Smooth muscle cell (in vitro differentiated cells): ENCODE results near the gene EPB41L5. TPM values are rescaled to one million over a fixed set of nuclear protein-coding genes. Genes with fewer than 3 reads are reported as not detected.

ENCODE experiments used
- DNase-seq: peaks from one replicate; lab custom pipeline; 2025; ENCODE audit not compliant: unreplicated experiment; lab: John Stamatoyannopoulos, UW
- H2AFZ ChIP-seq: fragments of 200-600 bp; sonication (generic); 2 replicates; pipeline ENCODE4 v1.6.0; 2016; ENCODE audit warnings: antibody characterized with exemption, low read depth, mild to moderate bottlenecking
- H3F3A ChIP-seq: fragments of 200-600 bp; sonication (generic); 2 replicates; pipeline ENCODE4 v1.6.0; 2017; ENCODE audit warnings: antibody characterized with exemption, low read depth
- H3K27ac ChIP-seq: fragments of 200-600 bp; sonication (generic); 2 replicates; pipeline ENCODE4 v1.5.1; 2016; ENCODE audit warnings: low read depth, mild to moderate bottlenecking
- H3K27me3 ChIP-seq: fragments of 200-600 bp; sonication (generic); 2 replicates; pipeline ENCODE4 v1.6.1; 2016; ENCODE audit warnings: low read depth, mild to moderate bottlenecking
- H3K36me3 ChIP-seq: fragments of 200-600 bp; sonication (generic); 2 replicates; pipeline ENCODE4 v1.5.1; 2016; ENCODE audit warnings: low read depth
- H3K4me1 ChIP-seq: fragments of 200-600 bp; sonication (generic); 2 replicates; pipeline ENCODE4 v1.5.1; 2016; ENCODE audit warnings: low read depth
- H3K4me2 ChIP-seq: fragments of 200-600 bp; sonication (generic); 2 replicates; pipeline ENCODE4 v1.6.0; 2016; ENCODE audit warnings: mild to moderate bottlenecking
- H3K4me3 ChIP-seq: fragments of 200-600 bp; sonication (generic); 2 replicates; pipeline ENCODE4 v1.5.1; 2016; ENCODE audit warnings: mild to moderate bottlenecking
- H3K79me2 ChIP-seq: fragments of 200-600 bp; sonication (generic); 2 replicates; pipeline ENCODE4 v1.6.0; 2016; ENCODE audit warnings: low read depth, mild to moderate bottlenecking
- H3K9ac ChIP-seq: fragments of 200-600 bp; sonication (generic); 2 replicates; pipeline ENCODE4 v1.6.0; 2016; ENCODE audit warnings: low read depth
- H3K9me3 ChIP-seq: fragments of 200-600 bp; sonication (generic); replicated peaks from 2 replicates; pipeline ENCODE4 v1.5.1; 2016; ENCODE audit warnings: low read depth
- H4K20me1 ChIP-seq: fragments of 200-600 bp; sonication (generic); 2 replicates; pipeline ENCODE4 v1.6.0; 2016; ENCODE audit warnings: low read depth
- CTCF ChIP-seq: fragments of 200-600 bp; sonication (generic); IDR thresholded peaks from 2 replicates; pipeline ENCODE4 v1.5.1; 2017; ENCODE audit warnings: borderline replicate concordance, mild to moderate bottlenecking, antibody characterized with exemption; ENCODE audit not compliant: insufficient read depth, poor library complexity, severe bottlenecking
- WGBS: methylation state at CpG from one replicate; pipeline ENCODE4 v1.1.7; 2016; ENCODE audit warnings: low lambda C conversion rate; 5-methylcytosine and 5-hydroxymethylcytosine counted together
- polyA plus RNA-seq: library from polyadenylated mRNA; unstranded; fragments of >200 nt; fragmentation: Nextera tagmentation; extraction: Ambion mirVana; gene quantifications from 2 replicates; pipeline ENCODE4 v1.2.1, GENCODE V29; 2016
- total RNA-seq: library from RNA; depleted of rRNA; stranded (reverse); fragments of >200 nt; gene quantifications from 2 replicates; pipeline ENCODE4 v1.2.3, GENCODE V29; 2014

EPB41L5 gene
- total and polyA plus RNA-seq, 2 experiments from 2014 or later: 4.6 to 17.2 TPM

GRCh38 chr2:120219766-120220165 lies 206.9 kb downstream of the EPB41L5 start:
- H3K27me3 ChIP-seq: no peaks in the 10 kb centered on the region
- H3K36me3 ChIP-seq: no peaks in the 10 kb centered on the region
- no peak for TF ChIP-seq CTCF
- H3K79me2 ChIP-seq: peaks cover 6% of the 10 kb centered on the region
- 94% methylated on average over 5 of the region's 5 CpGs for WGBS
- H2AFZ ChIP-seq: no peak overlapping the region
- no peak overlapping the region for H3K4me3 ChIP-seq
- no peak overlapping the region for H3K27ac ChIP-seq
- H3K4me1 ChIP-seq: peaks cover 4% of the 10 kb centered on the region
- peaks cover 3% of the 10 kb centered on the region for H4K20me1 ChIP-seq
- no peak overlapping the region for H3K9ac ChIP-seq
- H3K9me3 ChIP-seq: no peaks in the 10 kb centered on the region
- no peak overlapping the region for H3K4me2 ChIP-seq
- no peak for DNase-seq
- no peaks in the 10 kb centered on the region for H3F3A ChIP-seq

DNA sequence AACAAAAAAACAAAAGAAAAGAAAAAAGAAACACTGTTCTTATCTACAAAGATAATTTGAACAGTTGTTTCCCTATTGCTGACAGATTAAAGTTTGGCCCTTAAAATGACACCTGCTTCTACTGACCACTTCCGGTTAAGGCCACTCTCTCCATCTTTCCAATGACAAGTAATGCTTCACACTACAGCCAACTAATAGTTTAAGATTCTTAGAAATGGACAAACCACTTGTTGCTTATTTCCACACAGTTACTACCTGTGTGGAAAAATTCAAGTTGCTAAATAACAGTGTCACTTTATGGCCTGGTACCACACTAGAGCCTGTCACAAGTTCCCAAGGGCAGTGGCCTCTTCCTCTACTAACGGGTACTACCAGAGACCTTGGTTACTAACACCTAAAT lies 207.9 kb downstream of the EPB41L5 start:
- H2AFZ ChIP-seq: no peak overlapping the region
- peaks cover 3% of the 10 kb centered on the region for H4K20me1 ChIP-seq
- H3F3A ChIP-seq: no peaks in the 10 kb centered on the region
- no peaks in the 10 kb centered on the region for H3K27me3 ChIP-seq
- H3K79me2 ChIP-seq: peaks cover 6% of the 10 kb centered on the region
- peaks cover 4% of the 10 kb centered on the region for H3K4me1 ChIP-seq
- no peak overlapping the region for H3K4me2 ChIP-seq
- H3K36me3 ChIP-seq: no peaks in the 10 kb centered on the region
- DNase-seq: no peak
- H3K9me3 ChIP-seq: no peaks in the 10 kb centered on the region
- no peak overlapping the region for H3K9ac ChIP-seq
- 94% methylated on average over 2 of the region's 2 CpGs for WGBS
- H3K4me3 ChIP-seq: no peak overlapping the region
- no peak overlapping the region for H3K27ac ChIP-seq
- TF ChIP-seq CTCF: no peak

DNA sequence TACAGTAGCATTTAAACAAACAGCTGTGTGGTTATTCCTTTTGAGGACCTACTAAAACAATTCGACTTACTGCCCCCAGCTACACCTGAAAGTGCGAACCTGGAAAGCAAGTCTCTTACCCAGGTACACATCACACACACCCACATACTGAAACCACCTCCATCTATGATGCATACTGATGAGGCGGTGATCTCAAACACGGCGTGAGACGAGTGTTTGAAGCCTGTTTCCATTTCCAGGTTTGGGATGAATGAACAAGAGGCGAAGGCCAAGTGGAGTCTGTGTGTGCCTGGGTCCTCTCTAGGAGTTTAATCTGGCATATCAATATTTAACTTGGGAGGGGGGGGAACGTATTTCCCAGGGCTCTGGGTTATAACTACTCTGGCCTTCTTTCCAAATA lies 208.7 kb downstream of the EPB41L5 start:
- Histone ChIP-seq H3K36me3 (no peaks in the 10 kb centered on the region), H2AFZ (no peak overlapping the region), H3K27ac (no peak overlapping the region), H3K9me3 (no peaks in the 10 kb centered on the region), H3K79me2 (peaks cover 6% of the 10 kb centered on the region), H3F3A (no peaks in the 10 kb centered on the region), H3K9ac (no peak overlapping the region), H3K4me1 (peaks cover 4% of the 10 kb centered on the region), H3K4me3 (no peak overlapping the region), H4K20me1 (peaks cover 3% of the 10 kb centered on the region), H3K27me3 (no peaks in the 10 kb centered on the region), H3K4me2 (peak overlapping the region; percentile 91)
- 95% methylated on average over 8 of the region's 8 CpGs for WGBS
- no peak for DNase-seq
- TF ChIP-seq CTCF: no peak

GRCh38 chr2:120222186-120223033 lies 209.5 kb downstream of the EPB41L5 start:
- 85% methylated on average over 48 of the region's 49 CpGs for WGBS
- Histone ChIP-seq H3K27ac (peak overlapping the region; percentile 65), H2AFZ (peak overlapping the region; percentile 71), H4K20me1 (peaks cover 3% of the 10 kb centered on the region), H3K79me2 (peaks cover 6% of the 10 kb centered on the region), H3K4me2 (peak overlapping the region; percentile 91), H3K9me3 (no peaks in the 10 kb centered on the region), H3K4me3 (peak overlapping the region; percentile 87), H3K27me3 (no peaks in the 10 kb centered on the region), H3K36me3 (no peaks in the 10 kb centered on the region), H3F3A (no peaks in the 10 kb centered on the region), H3K9ac (peak overlapping the region; percentile 83), H3K4me1 (peaks cover 4% of the 10 kb centered on the region)
- DNase-seq: no peak
- TF ChIP-seq CTCF: no peak
